HepG2 (cell line): ENCODE data around the gene HNRNPA2B1. TPM values are rescaled to one million over a fixed set of nuclear protein-coding genes. Genes with fewer than 3 reads are reported as not detected.

Source experiments
- ATAC-seq: fragments of 200-7000 bp; cut with Tn5 transposase; 3 replicates; pipeline ENCODE4 v1.9.1; 2020; ENCODE audit warnings: mild to moderate bottlenecking, moderate library complexity
- BruUV-seq: library from RNA; stranded (reverse); fragments of 400-500 nt; replicated peaks from 2 replicates; lab custom pipeline; 2021; lab: Mats Ljungman, UMichigan
- CTCF ChIA-PET: fragments of 300-600 bp; formaldehyde crosslinking; extraction: SDS; loops from one replicate; lab custom pipeline; 2021; ENCODE audit warnings: low total read pairs, inconsistent platforms, low intra/inter-chr PET ratio; lab: Yijun Ruan, JAX
- POLR2A ChIA-PET: fragments of 350-600 bp; sonication (Branson Sonifier 250); formaldehyde crosslinking; loops from one replicate; lab custom pipeline; 2020; ENCODE audit warnings: antibody characterized with exemption, inconsistent platforms; lab: Yijun Ruan, JAX
- DNase-seq: peaks from one replicate; pipeline ENCODE4 v3.0.0-alpha.2; 2015; ENCODE audit warnings: low spot score
- FAIRE-seq: peaks from 3 replicates; lab custom pipeline; 2011; peaks lifted over from hg19 to GRCh38; lab: Jason Lieb, UNC
- H2AFZ ChIP-seq: one replicate; pipeline ENCODE4 v1.6.1; 2011; ENCODE audit warnings: low read length, inconsistent platforms
- H3K27ac ChIP-seq: fragments of 300-600 bp; 3 replicates; pipeline ENCODE4 v1.8.0; 2011; ENCODE audit warnings: mixed run types, mild to moderate bottlenecking, mixed read lengths, low read length, inconsistent platforms; ENCODE audit not compliant: insufficient read depth; ENCODE audit errors: extremely low read length
- H3K27me3 ChIP-seq, 2 experiments: fragments of 200-600 bp in 1 of 2; 2 replicates in 1 of 2; 3 replicates in 1 of 2; pipeline versions ENCODE4 v1.6.0 to v1.8.0; 2011; ENCODE audit warnings: low read length in 2 of 2, mild to moderate bottlenecking in 2 of 2, moderate library complexity in 2 of 2, inconsistent platforms in 1 of 2; ENCODE audit not compliant: insufficient read depth in 2 of 2, control insufficient read depth in 1 of 2
- H3K36me3 ChIP-seq, 2 experiments: fragments of 200-600 bp in 1 of 2; replicated peaks in 1 of 2; 2 replicates in 1 of 2; 3 replicates in 1 of 2; pipeline versions ENCODE4 v1.5.1 to v1.8.0; 2011; ENCODE audit warnings: low read length in 2 of 2, inconsistent platforms in 1 of 2; ENCODE audit not compliant: insufficient read depth in 2 of 2, control insufficient read depth in 1 of 2
- H3K4me1 ChIP-seq: 2 replicates; pipeline ENCODE4 v1.5.1; 2012; ENCODE audit warnings: low read length, inconsistent platforms; ENCODE audit not compliant: insufficient read depth
- H3K4me2 ChIP-seq: 2 replicates; pipeline ENCODE4 v1.6.0; 2011; ENCODE audit warnings: low read depth, low read length, inconsistent platforms
- H3K4me3 ChIP-seq, 3 experiments: fragments of 200-600 bp in 1 of 3; sonication (generic), shearing (Covaris generic) in 1 of 3; replicated peaks in 1 of 3; 2 replicates each; pipeline ENCODE4 v1.5.1; 2011 to 2016; ENCODE audit warnings: low read length in 3 of 3, inconsistent platforms in 2 of 3, low read depth in 2 of 3, mild to moderate bottlenecking in 2 of 3, control low read depth in 1 of 3, mixed read lengths in 1 of 3; ENCODE audit not compliant: insufficient read depth in 1 of 3
- H3K79me2 ChIP-seq: one replicate; pipeline ENCODE4 v1.6.1; 2011; ENCODE audit warnings: low read length, inconsistent platforms; ENCODE audit not compliant: insufficient read depth
- H3K9ac ChIP-seq: 2 replicates; pipeline ENCODE4 v1.6.0; 2011; ENCODE audit warnings: mild to moderate bottlenecking, low read depth, low read length, inconsistent platforms; ENCODE audit not compliant: insufficient read depth
- H3K9me3 ChIP-seq: 2 replicates; pipeline ENCODE4 v1.5.1; 2012; ENCODE audit warnings: mild to moderate bottlenecking, low read length
- H4K20me1 ChIP-seq: 2 replicates; pipeline ENCODE4 v1.6.0; 2011; ENCODE audit warnings: inconsistent platforms, mild to moderate bottlenecking, low read length, moderate library complexity; ENCODE audit not compliant: insufficient read depth
- CC2D1A ChIP-seq: sonication (generic); formaldehyde crosslinking; IDR thresholded peaks from 2 replicates; pipeline ENCODE4 v1.8.1; 2023; ENCODE audit warnings: mild to moderate bottlenecking, missing genetic modification reagents
- EEA1 ChIP-seq: sonication (generic); formaldehyde crosslinking; IDR thresholded peaks from 2 replicates; pipeline ENCODE4 v1.5.1; 2020; ENCODE audit warnings: mild to moderate bottlenecking, missing genetic modification reagents, borderline replicate concordance
- EED ChIP-seq: sonication (generic); formaldehyde crosslinking; IDR thresholded peaks from 2 replicates; pipeline ENCODE4 v1.5.0; 2020; ENCODE audit warnings: mild to moderate bottlenecking, missing genetic modification reagents
- HMG20A ChIP-seq: IDR thresholded peaks from 2 replicates; pipeline ENCODE4 v1.6.1; 2016; ENCODE audit warnings: borderline replicate concordance
- HNRNPUL1 ChIP-seq: fragments of 200-400 bp; formaldehyde crosslinking; IDR thresholded peaks from 2 replicates; pipeline ENCODE4 v1.6.1; 2017; ENCODE audit warnings: low read depth, mild to moderate bottlenecking, low read length, moderate library complexity
- KLF12 ChIP-seq: sonication (generic); formaldehyde crosslinking; IDR thresholded peaks from 2 replicates; pipeline ENCODE4 v1.4.0; 2020; ENCODE audit warnings: missing genetic modification reagents, borderline replicate concordance
- MED8 ChIP-seq: sonication (generic); formaldehyde crosslinking; IDR thresholded peaks from 2 replicates; pipeline ENCODE4 v1.8.1; 2023; ENCODE audit warnings: mild to moderate bottlenecking, missing genetic modification reagents; ENCODE audit not compliant: insufficient replicate concordance
- MLLT10 ChIP-seq: sonication (generic); formaldehyde crosslinking; IDR thresholded peaks from 2 replicates; pipeline ENCODE4 v1.4.0; 2020; ENCODE audit warnings: missing genetic modification reagents
- MTA1 ChIP-seq: sonication (generic); formaldehyde crosslinking; IDR thresholded peaks from 2 replicates; pipeline ENCODE4 v1.4.0; 2020; ENCODE audit warnings: missing genetic modification reagents, mild to moderate bottlenecking, borderline replicate concordance
- RELA ChIP-seq: sonication (generic); formaldehyde crosslinking; IDR thresholded peaks from 2 replicates; pipeline ENCODE4 v1.4.0; 2020; ENCODE audit warnings: missing genetic modification reagents
- SAP130 ChIP-seq: IDR thresholded peaks from 2 replicates; pipeline ENCODE4 v1.6.1; 2016; ENCODE audit warnings: low read depth
- ZMAT5 ChIP-seq: sonication (generic); formaldehyde crosslinking; IDR thresholded peaks from 2 replicates; pipeline ENCODE4 v1.5.0; 2020; ENCODE audit warnings: mild to moderate bottlenecking, low read depth, missing genetic modification reagents, borderline replicate concordance
- ZNF207 ChIP-seq: fragments of 450-650 bp; IDR thresholded peaks from 2 replicates; pipeline ENCODE4 v1.6.1; 2016; ENCODE audit warnings: antibody characterized with exemption, borderline replicate concordance
- ZNF232 ChIP-seq: sonication (generic); formaldehyde crosslinking; IDR thresholded peaks from 2 replicates; pipeline ENCODE4 v1.4.0; 2020; ENCODE audit warnings: missing genetic modification reagents, borderline replicate concordance
- ZNF331 ChIP-seq: sonication (generic); formaldehyde crosslinking; IDR thresholded peaks from 2 replicates; pipeline ENCODE4 v1.4.0; 2020; ENCODE audit warnings: missing genetic modification reagents
- ZNF431 ChIP-seq: sonication (generic); formaldehyde crosslinking; IDR thresholded peaks from 2 replicates; pipeline ENCODE4 v1.9.0; 2022; ENCODE audit warnings: missing genetic modification reagents, low read depth, mild to moderate bottlenecking, borderline replicate concordance
- ZNF678 ChIP-seq: sonication (generic); formaldehyde crosslinking; IDR thresholded peaks from 2 replicates; pipeline ENCODE4 v1.4.0; 2020; ENCODE audit warnings: mild to moderate bottlenecking, missing genetic modification reagents
- ZNF703 ChIP-seq: sonication (generic); formaldehyde crosslinking; IDR thresholded peaks from 2 replicates; pipeline ENCODE4 v1.5.1; 2020; ENCODE audit warnings: missing genetic modification reagents, mild to moderate bottlenecking, moderate library complexity, borderline replicate concordance
- ZNF713 ChIP-seq: sonication (generic); formaldehyde crosslinking; IDR thresholded peaks from 2 replicates; pipeline ENCODE4 v1.4.0; 2020; ENCODE audit warnings: mild to moderate bottlenecking, missing genetic modification reagents
- ZNF724P ChIP-seq: sonication (generic); formaldehyde crosslinking; IDR thresholded peaks from 2 replicates; pipeline ENCODE4 v1.8.0; 2022; ENCODE audit warnings: missing genetic modification reagents, borderline replicate concordance
- ZNF788 ChIP-seq: sonication (generic); formaldehyde crosslinking; IDR thresholded peaks from 2 replicates; pipeline ENCODE4 v1.5.0; 2020; ENCODE audit warnings: mild to moderate bottlenecking, missing genetic modification reagents, borderline replicate concordance
- ZSCAN21 ChIP-seq: sonication (generic); formaldehyde crosslinking; IDR thresholded peaks from 2 replicates; pipeline ENCODE4 v1.8.0; 2022; ENCODE audit warnings: mild to moderate bottlenecking, missing genetic modification reagents, moderate library complexity, borderline replicate concordance
- ZSCAN5A ChIP-seq: sonication (generic); formaldehyde crosslinking; IDR thresholded peaks from 2 replicates; pipeline ENCODE4 v1.8.0; 2022; ENCODE audit warnings: mild to moderate bottlenecking, missing genetic modification reagents, borderline replicate concordance
- WGBS: methylation state at CpG from one replicate; pipeline ENCODE4 v1.1.6; 2017; ENCODE audit warnings: low lambda C conversion rate; 5-methylcytosine and 5-hydroxymethylcytosine counted together
- in situ Hi-C: cut with HindIII; loops from 2 replicates; pipeline ENCODE4 v1.10.0; 2017; ENCODE audit warnings: low pct_unique_long_range_greater_than_20kb; ENCODE audit not compliant: extremely low pct_ligation_motif_present
- intact Hi-C: fragments of 100-400 bp; cut with micrococcal nuclease; formaldehyde crosslinking; loops from one replicate; pipeline ENCODE4 v1.10.0; 2022; ENCODE audit not compliant: unreplicated experiment
- polyA plus RNA-seq, 8 experiments: library from polyadenylated mRNA; depleted of rRNA in 3 of 8; stranded (reverse) in 7 of 8; unstranded in 1 of 8; fragments of >200 nt; fragmentation: Illumina TruSeq in 4 of 8; extraction: Trizol in 4 of 8; gene quantifications; 2 replicates each; pipeline versions ENCODE4 v1.2.1 to v1.2.3, GENCODE V29; 2011 to 2016; ENCODE audit warnings: low read depth in 4 of 8, missing spikeins in 1 of 8, mixed read lengths in 1 of 8; ENCODE audit not compliant: insufficient read depth in 1 of 8
- total RNA-seq, 5 experiments: library from RNA; depleted of rRNA; stranded (reverse); fragments of >200 nt; fragmentation: Illumina TruSeq; extraction: Trizol; gene quantifications; 2 replicates each; pipeline ENCODE4 v1.2.3, GENCODE V29; 2016; ENCODE audit warnings: low read depth in 1 of 5

HNRNPA2B1 gene
- total and polyA plus RNA-seq, 2 of the 13 experiments (the other 11 are each of a cell fraction or from before 2014, with no cell fraction given): 193 to 412 TPM

- peak; percentile 83 for DNase-seq
- in situ Hi-C loops: loop anchor here (10.0 kb wide), 1 partner anchor 163 kb away; no protein-coding TSS in a partner anchor
- H3K27me3 ChIP-seq: no peaks in the 10 kb centered on the region; a peak in 1 of 5 replicates
- no peaks in the 10 kb centered on the region for H3K9me3 ChIP-seq
- peak; percentile 66 for ATAC-seq
- H3K4me3 ChIP-seq: peak within 1 kb of the TSS; percentile 99
- peak within 1 kb of the TSS; percentile 100 for H3K9ac ChIP-seq
- ChIA-PET POLR2A (interaction anchor here (0.7 to 5.8 kb wide), 11 partner anchors 9 to 161 kb away, joined by 4 to 40 read pairs (median 6); partner anchors contain the start of gene NFE2L3), CTCF (no interaction called here)
- peaks cover 66% of the 10 kb centered on the region for H4K20me1 ChIP-seq
- H2AFZ ChIP-seq: no peak within 1 kb of the TSS
- peak within 1 kb of the TSS; percentile 87 for H3K4me2 ChIP-seq
- peaks cover 89% of the 10 kb centered on the region for H3K79me2 ChIP-seq
- H3K36me3 ChIP-seq: peaks cover 5 to 20% of the 10 kb centered on the region in 2 experiments
- 0% methylated on average over 5 of the region's 86 CpGs for WGBS
- FAIRE-seq: no peak
- no TSS peak for BruUV-seq
- H3K27ac ChIP-seq: peak within 1 kb of the TSS; percentile 99
- peaks cover 43% of the 10 kb centered on the region for H3K4me1 ChIP-seq
- intact Hi-C loops: loop anchor here (5.0 kb wide), 3 partner anchors 91 to 166 kb away; partner anchors contain the start of gene SNX10
- TF ChIP-seq ZMAT5 (CRISPR knock-in tag) (no peak), KLF12 (CRISPR knock-in tag) (no peak), MED8 (no peak), HNRNPUL1 (no peak), ZSCAN5A (no peak), ZNF724P (CRISPR knock-in tag) (no peak), ZNF678 (no peak), SAP130 (CRISPR knock-in tag) (no peak; the same call in 1 of the 2 replicates), RELA (CRISPR knock-in tag) (no peak), ZSCAN21 (CRISPR knock-in tag) (peak; percentile 68; the same call in 1 of the 2 replicates), MLLT10 (CRISPR knock-in tag) (no peak), ZNF232 (CRISPR knock-in tag) (no peak), ZNF431 (CRISPR knock-in tag) (no peak), ZNF331 (CRISPR knock-in tag) (peak; percentile 24; the same call in 1 of the 2 replicates), ZNF207 (no peak), ZNF703 (CRISPR knock-in tag) (no peak), EED (CRISPR knock-in tag) (no peak), EEA1 (CRISPR knock-in tag) (no peak), ZNF713 (CRISPR knock-in tag) (0 out of 2 replicates have a peak, but pooled peaks have one; percentile 33), MTA1 (no peak), ZNF788 (CRISPR knock-in tag) (no peak), CC2D1A (CRISPR knock-in tag) (no peak), HMG20A (CRISPR knock-in tag) (no peak)
These were observed 887 bp upstream of the HNRNPA2B1 start, which contains the start of gene CBX3 for GRCh38 chr7:26201247-26202018. Gene CBX3, plus strand, starts transcription at chr7:26201745. Its CDS starts 1,254 bp downstream, at chr7:26202999.
